B cell (primary cell): ENCODE results near the gene FBXO34. TPM values are rescaled to one million over a fixed set of nuclear protein-coding genes. Genes with fewer than 3 reads are reported as not detected.

Source experiments
- ATAC-seq: fragments of 200-7000 bp; cut with Tn5 transposase; one replicate; pipeline ENCODE4 v1.10.0; 2021; ENCODE audit warnings: low read depth, mild to moderate bottlenecking, moderate number of reproducible peaks, moderate library complexity
- CTCF ChIA-PET: fragments of 350-600 bp; sonication (Branson Sonifier 250); formaldehyde crosslinking; loops from one replicate; lab custom pipeline; 2021; ENCODE audit warnings: antibody characterized with exemption, inconsistent platforms; lab: Charles Lee
- POLR2A ChIA-PET: fragments of 350-600 bp; sonication (Branson Sonifier 250); formaldehyde crosslinking; loops from one replicate; lab custom pipeline; 2021; ENCODE audit warnings: antibody characterized with exemption; lab: Charles Lee
- DNase-seq: peaks from one replicate; pipeline ENCODE4 v3.0.0; 2013
- H2AFZ ChIP-seq: 2 replicates; pipeline ENCODE4 v1.6.1; 2012; ENCODE audit warnings: mild to moderate bottlenecking, low read depth, low read length; ENCODE audit not compliant: insufficient read depth, poor library complexity, severe bottlenecking
- H3K27ac ChIP-seq, 2 donors: 1 replicate in 1 of 2; 2 replicates in 1 of 2; pipeline ENCODE4 v1.5.1; 2012 to 2013; ENCODE audit warnings: low read length in 2 of 2, mild to moderate bottlenecking in 2 of 2, moderate library complexity in 1 of 2
- H3K27me3 ChIP-seq, 4 experiments: fragments of 200-600 bp in 1 of 4; sonication (generic) in 1 of 4; replicated peaks in 1 of 4; 1 replicate in 2 of 4; 2 replicates in 2 of 4; pipeline versions ENCODE4 v1.6.1 to v1.7.0; 2013 to 2016; ENCODE audit warnings: low read length in 3 of 4, mild to moderate bottlenecking in 2 of 4, mixed read lengths in 1 of 4, moderate library complexity in 1 of 4; ENCODE audit not compliant: insufficient read depth in 4 of 4, control insufficient read depth in 3 of 4; ENCODE audit errors: control extremely low read depth in 1 of 4
- H3K36me3 ChIP-seq, 2 experiments: replicated peaks in 1 of 2; 1 replicate in 1 of 2; 2 replicates in 1 of 2; pipeline versions ENCODE4 v1.6.1 to v1.7.1; 2013; ENCODE audit warnings: low read length in 1 of 2; ENCODE audit not compliant: insufficient read depth in 2 of 2, control insufficient read depth in 1 of 2; ENCODE audit errors: control extremely low read depth in 1 of 2, extremely low read depth in 1 of 2
- H3K4me1 ChIP-seq, 2 donors: fragments of 200-600 bp in 1 of 2; sonication (generic) in 1 of 2; 1 replicate in 1 of 2; 2 replicates in 1 of 2; pipeline versions ENCODE4 v1.5.1 to v1.6.1; 2013 to 2017; ENCODE audit warnings: low read length in 2 of 2; ENCODE audit not compliant: control insufficient read depth in 2 of 2, insufficient read depth in 2 of 2
- H3K4me2 ChIP-seq: replicated peaks from 2 replicates; pipeline ENCODE3; 2012; ENCODE audit warnings: mild to moderate bottlenecking, low read depth, low read length; ENCODE audit not compliant: poor library complexity, severe bottlenecking
- H3K4me3 ChIP-seq, 5 experiments: fragments of 200-600 bp in 1 of 5; sonication (generic) in 1 of 5; 1 replicate in 3 of 5; 2 replicates in 2 of 5; pipeline versions ENCODE4 v1.5.1 to v1.7.0; 2011 to 2016; ENCODE audit warnings: low read length in 4 of 5, mild to moderate bottlenecking in 4 of 5, low read depth in 2 of 5, control low read depth in 1 of 5, moderate library complexity in 1 of 5; ENCODE audit not compliant: insufficient read depth in 1 of 5; ENCODE audit errors: control extremely low read depth in 1 of 5, extremely low read depth in 1 of 5
- H3K79me2 ChIP-seq: fragments of 200-600 bp; sonication (generic); one replicate; pipeline ENCODE4 v1.6.0; 2016; ENCODE audit warnings: low read length; ENCODE audit not compliant: control insufficient read depth, insufficient read depth
- H3K9ac ChIP-seq: fragments of 200-600 bp; sonication (generic); 2 replicates; pipeline ENCODE4 v1.6.1; 2017; ENCODE audit warnings: mild to moderate bottlenecking, low read length, moderate library complexity
- H3K9me3 ChIP-seq, 3 donors: one replicate each; pipeline versions ENCODE4 v1.6.1 to v1.7.1; 2013; ENCODE audit warnings: low read length in 2 of 3; ENCODE audit not compliant: control insufficient read depth in 2 of 3, insufficient read depth in 1 of 3; ENCODE audit errors: control extremely low read depth in 1 of 3
- H4K20me1 ChIP-seq: 2 replicates; pipeline ENCODE4 v1.6.0; 2012; ENCODE audit warnings: mild to moderate bottlenecking, low read length; ENCODE audit not compliant: insufficient read depth, control insufficient read depth, poor library complexity, severe bottlenecking
- H3K27ac Mint-ChIP-seq: one replicate; pipeline ENCODE4 v1.8.0; 2021; ENCODE audit warnings: mixed read lengths
- H3K27me3 Mint-ChIP-seq: one replicate; pipeline ENCODE4 v1.8.0; 2021; ENCODE audit warnings: mixed read lengths
- H3K4me1 Mint-ChIP-seq: one replicate; pipeline ENCODE4 v1.8.0; 2021; ENCODE audit warnings: mixed read lengths
- H3K4me3 Mint-ChIP-seq: one replicate; pipeline ENCODE4 v1.8.0; 2021; ENCODE audit warnings: mixed read lengths
- H3K9me3 Mint-ChIP-seq: one replicate; pipeline ENCODE4 v1.8.0; 2022; ENCODE audit warnings: mixed read lengths; ENCODE audit not compliant: insufficient read depth
- CTCF ChIP-seq: fragments of 200-600 bp; IDR thresholded peaks from one replicate; pipeline ENCODE4 v1.8.0; 2022; ENCODE audit warnings: antibody characterized with exemption, mild to moderate bottlenecking
- EZH2 ChIP-seq: IDR thresholded peaks from 2 replicates; pipeline ENCODE4 v1.6.1; 2012; ENCODE audit warnings: borderline replicate concordance, low read depth, mild to moderate bottlenecking, moderate library complexity, low read length; ENCODE audit not compliant: insufficient read depth, poor library complexity, severe bottlenecking
- WGBS: methylation state at CpG from one replicate; pipeline ENCODE4 v1.1.5; 2013; ENCODE audit warnings: missing lambda C conversion rate; ENCODE audit not compliant: insufficient coverage; 5-methylcytosine and 5-hydroxymethylcytosine counted together
- intact Hi-C: fragments of 100-400 bp; cut with micrococcal nuclease; formaldehyde crosslinking; loops from one replicate; pipeline ENCODE4 v1.10.0; 2022
- polyA plus RNA-seq: library from polyadenylated mRNA; depleted of rRNA; stranded (reverse); fragments of >200 nt; gene quantifications from 2 replicates; pipeline ENCODE4 v1.2.3, GENCODE V29; 2012
- total RNA-seq, 2 donors: library from RNA; stranded (reverse); fragments of 120-200 nt in 1 of 2; gene quantifications; 1 replicate in 1 of 2; 2 replicates in 1 of 2; pipeline versions ENCODE4 v1.2.3 to v1.2.4, GENCODE V29; 2013 to 2022

The FBXO34 gene
- total and polyA plus RNA-seq, 2 donors (not counting 1 experiment from before 2014, with no cell fraction given) = 8.1 to 27.5 TPM

GRCh38 chr14:55356913-55357312 lies 85.7 kb downstream of the FBXO34 start:
- H3K27me3 Mint-ChIP-seq = no peaks in the 10 kb centered on the region
- DNase-seq (no peak), ATAC-seq (no peak)
- H3K36me3 ChIP-seq = peaks cover 0 to 24% of the 10 kb centered on the region in 2 experiments
- intact Hi-C loops = no loop called here
- no peak overlapping the region for H3K27ac Mint-ChIP-seq
- H3K4me3 ChIP-seq = no peak overlapping the region
- ChIA-PET CTCF (interaction anchor here (1.1 to 3.7 kb wide), 4 partner anchors 11 to 254 kb away, joined by 3 to 51 read pairs (median 18); partner anchors contain the start of gene FBXO34), POLR2A (no interaction called here)
- H3K4me1 ChIP-seq = no peaks in the 10 kb centered on the region
- no peaks in the 10 kb centered on the region for H4K20me1 ChIP-seq
- 83% methylated on average over 1 of the region's 2 CpGs for WGBS
- no peak overlapping the region for H3K4me2 ChIP-seq
- no peaks in the 10 kb centered on the region for H3K9me3 Mint-ChIP-seq
- no peaks in the 10 kb centered on the region for H3K27me3 ChIP-seq
- no peaks in the 10 kb centered on the region for H3K79me2 ChIP-seq
- H3K4me3 Mint-ChIP-seq = no peak overlapping the region
- H3K9ac ChIP-seq = no peak overlapping the region
- no peak overlapping the region for H3K27ac ChIP-seq
- peaks cover 3% of the 10 kb centered on the region for H3K4me1 Mint-ChIP-seq
- no peak overlapping the region for H2AFZ ChIP-seq
- no peaks in the 10 kb centered on the region for H3K9me3 ChIP-seq
- TF ChIP-seq CTCF = no peak
- TF ChIP-seq EZH2 = no peak

- intact Hi-C loops = no loop called here
- no peak for DNase-seq
- H3K9me3 Mint-ChIP-seq = no peaks in the 10 kb centered on the region
- no peaks in the 10 kb centered on the region for H3K9me3 ChIP-seq
- H3K27ac ChIP-seq = no peak overlapping the region
- TF ChIP-seq CTCF = no peak
- no peak for TF ChIP-seq EZH2
- H2AFZ ChIP-seq = no peak overlapping the region
- no peaks in the 10 kb centered on the region for H3K79me2 ChIP-seq
- no peaks in the 10 kb centered on the region for H3K4me1 ChIP-seq
- H4K20me1 ChIP-seq = no peaks in the 10 kb centered on the region
- H3K36me3 ChIP-seq = peaks cover 0 to 14% of the 10 kb centered on the region in 2 experiments
- H3K4me3 ChIP-seq = no peak overlapping the region
- no peak overlapping the region for H3K4me2 ChIP-seq
- H3K9ac ChIP-seq = no peak overlapping the region
- no peak overlapping the region for H3K4me3 Mint-ChIP-seq
- H3K27ac Mint-ChIP-seq = no peak overlapping the region
- peaks cover 3% of the 10 kb centered on the region for H3K4me1 Mint-ChIP-seq
- ChIA-PET CTCF (interaction anchor here (1.2 to 1.6 kb wide), 2 partner anchors 12 to 89 kb away, joined by 4 read pairs; partner anchors contain the start of gene FBXO34), POLR2A (no interaction called here)
- no peaks in the 10 kb centered on the region for H3K27me3 ChIP-seq
- H3K27me3 Mint-ChIP-seq = no peaks in the 10 kb centered on the region
- WGBS = no CpG with 5 or more reads among the region's 4 CpGs
- no peak for ATAC-seq
Observed at GRCh38 chr14:55359307-55359706, 88.1 kb downstream of the FBXO34 start.
